HG02571 (cell line): ENCODE measurements around the gene RFC5.

ENCODE experiments used
- ATAC-seq: cut with Tn5 transposase; IDR thresholded peaks from one replicate; pipeline ENCODE4 v1.9.1; 2021; ENCODE audit warnings: mild to moderate bottlenecking, moderate library complexity; ENCODE audit not compliant: unreplicated experiment

RFC5 gene

DNA sequence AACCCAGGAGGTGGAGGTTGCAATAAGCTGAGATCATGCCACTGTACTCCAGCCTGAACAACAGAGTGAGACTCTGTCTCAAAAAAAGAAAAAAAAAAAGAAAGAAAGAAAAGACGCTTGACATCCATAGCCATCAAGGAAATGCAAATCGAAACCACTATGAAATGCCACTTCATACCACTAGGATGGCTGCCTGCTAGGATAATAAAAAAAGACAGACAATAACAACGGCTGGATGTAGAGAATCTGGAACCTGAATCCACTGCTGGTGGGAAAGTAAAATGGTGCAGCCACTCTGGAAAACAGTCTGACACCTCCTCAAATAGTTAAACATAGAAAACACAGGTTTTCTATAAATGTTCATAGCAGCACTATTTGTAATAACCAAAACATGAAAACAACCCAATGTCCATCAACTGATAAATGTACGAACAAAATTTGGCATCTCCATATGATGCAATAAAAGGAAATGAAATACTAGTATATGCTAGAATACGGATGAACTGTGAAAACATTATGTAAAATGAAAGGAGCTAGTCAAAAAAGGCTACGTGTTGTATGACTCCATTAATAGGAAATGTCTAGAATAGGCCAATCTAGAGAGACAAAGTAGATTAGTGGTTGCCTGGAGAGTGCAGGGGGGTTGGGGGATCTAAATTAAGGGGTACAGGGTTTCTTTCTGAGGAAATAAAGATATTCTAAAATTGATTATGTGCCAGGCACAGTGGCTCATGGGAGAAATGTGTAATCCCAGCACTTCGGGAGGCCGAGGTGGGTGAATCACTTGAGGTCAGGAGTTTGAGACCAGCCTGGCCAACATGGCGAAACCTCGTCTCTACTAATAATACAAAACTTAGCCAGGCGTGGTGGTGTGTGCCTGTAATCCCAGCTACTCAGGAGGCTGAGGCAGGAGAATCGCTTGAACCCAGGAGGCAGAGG is 34.7 kb downstream of the RFC5 start:
- ATAC-seq = no peak

DNA sequence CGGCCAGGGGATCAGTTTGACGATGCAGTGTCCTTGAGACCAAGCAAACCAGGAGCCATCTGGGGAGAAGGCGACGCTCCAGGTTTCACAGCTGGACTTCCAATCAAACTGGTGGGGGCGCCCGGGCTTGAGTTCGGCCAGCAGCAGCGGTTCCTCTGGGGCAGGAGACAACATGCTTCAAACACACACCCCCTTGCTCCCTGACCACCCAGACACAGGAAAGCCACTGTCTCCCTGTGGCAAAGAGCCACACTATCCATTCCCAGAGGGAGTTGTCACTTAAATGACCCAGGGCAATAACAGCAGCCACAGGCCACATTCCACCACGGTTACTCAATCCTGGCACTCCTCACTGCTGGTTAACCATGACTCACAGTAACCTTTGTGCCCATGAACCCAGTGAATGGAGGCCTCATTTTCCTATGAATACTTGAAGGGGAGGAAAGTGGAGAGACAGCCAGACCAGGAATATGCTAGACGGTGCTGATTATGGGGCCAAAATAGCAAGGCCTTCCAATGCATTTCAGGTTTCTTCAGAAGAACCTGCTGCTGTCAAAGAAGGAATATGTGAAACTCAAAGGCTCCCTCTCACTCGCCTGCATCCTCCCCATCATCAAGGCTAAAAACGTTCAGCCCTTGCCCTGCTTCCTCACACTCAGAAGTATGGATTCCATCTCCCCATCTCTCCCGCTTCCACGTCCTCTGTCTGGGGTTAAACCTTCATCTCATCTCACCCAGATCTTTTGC is 36.0 kb downstream of the RFC5 start:
- ATAC-seq = no peak

DNA sequence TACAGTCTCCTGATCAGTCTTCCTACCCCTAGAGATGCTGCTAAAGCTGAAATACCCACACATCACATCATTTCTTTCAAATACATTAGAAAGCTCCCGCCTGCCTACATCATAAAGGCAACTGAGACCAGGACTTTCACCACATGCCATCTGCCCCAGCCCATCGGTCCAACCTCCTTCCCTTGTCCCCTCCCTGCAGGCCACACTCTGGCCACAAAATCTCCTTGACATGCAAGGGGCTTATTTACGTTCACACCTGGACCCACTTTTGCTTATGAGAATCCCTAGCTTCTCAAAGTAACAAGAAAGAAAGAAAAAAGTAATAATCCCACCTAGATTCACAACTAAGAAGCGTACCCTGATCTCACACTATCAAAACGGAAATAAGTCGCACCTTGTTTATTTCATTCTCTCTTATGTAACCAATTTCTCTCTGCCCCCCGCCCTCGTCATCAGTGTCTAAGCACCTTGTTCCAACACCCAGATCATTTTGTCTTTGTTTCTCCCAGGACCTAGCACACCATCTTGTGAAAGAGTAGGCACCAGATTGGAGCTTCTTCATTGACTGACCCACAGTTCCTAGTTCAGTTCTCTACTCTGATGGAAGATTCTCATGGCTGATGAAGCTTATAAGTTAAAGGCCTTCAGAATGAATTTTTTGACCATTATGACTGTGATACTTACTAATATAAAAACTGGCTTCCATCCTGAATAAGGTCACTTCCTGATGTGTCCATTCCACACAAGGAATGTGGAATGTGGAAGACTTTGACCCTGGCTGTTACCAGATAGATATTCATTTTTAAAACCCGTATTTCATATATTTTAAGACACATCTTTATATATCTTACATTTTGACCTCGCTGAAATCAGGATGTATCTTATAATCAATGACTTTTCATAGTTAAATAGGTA is 36.8 kb downstream of the RFC5 start:
- no peak for ATAC-seq

DNA sequence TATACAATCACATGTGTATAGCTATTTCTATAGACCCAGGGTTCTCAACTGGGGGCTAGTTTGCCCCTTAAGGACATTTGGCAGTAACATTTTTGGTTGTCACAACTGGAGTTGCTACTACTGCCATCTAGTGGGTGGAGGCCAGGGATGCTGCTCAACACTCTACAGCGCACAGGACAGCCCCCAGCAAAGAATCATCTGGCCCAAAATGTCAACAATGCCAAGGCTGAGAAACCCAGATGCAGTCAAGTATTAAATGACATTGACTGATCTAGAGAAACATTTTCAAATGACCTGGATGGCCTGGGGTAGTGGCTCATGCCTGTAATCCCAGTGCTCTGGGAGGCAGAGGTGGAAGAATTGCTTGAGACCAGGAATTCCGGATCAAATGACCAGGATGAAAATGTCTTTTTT is 38.6 kb downstream of the RFC5 start:
- ATAC-seq = no peak

DNA sequence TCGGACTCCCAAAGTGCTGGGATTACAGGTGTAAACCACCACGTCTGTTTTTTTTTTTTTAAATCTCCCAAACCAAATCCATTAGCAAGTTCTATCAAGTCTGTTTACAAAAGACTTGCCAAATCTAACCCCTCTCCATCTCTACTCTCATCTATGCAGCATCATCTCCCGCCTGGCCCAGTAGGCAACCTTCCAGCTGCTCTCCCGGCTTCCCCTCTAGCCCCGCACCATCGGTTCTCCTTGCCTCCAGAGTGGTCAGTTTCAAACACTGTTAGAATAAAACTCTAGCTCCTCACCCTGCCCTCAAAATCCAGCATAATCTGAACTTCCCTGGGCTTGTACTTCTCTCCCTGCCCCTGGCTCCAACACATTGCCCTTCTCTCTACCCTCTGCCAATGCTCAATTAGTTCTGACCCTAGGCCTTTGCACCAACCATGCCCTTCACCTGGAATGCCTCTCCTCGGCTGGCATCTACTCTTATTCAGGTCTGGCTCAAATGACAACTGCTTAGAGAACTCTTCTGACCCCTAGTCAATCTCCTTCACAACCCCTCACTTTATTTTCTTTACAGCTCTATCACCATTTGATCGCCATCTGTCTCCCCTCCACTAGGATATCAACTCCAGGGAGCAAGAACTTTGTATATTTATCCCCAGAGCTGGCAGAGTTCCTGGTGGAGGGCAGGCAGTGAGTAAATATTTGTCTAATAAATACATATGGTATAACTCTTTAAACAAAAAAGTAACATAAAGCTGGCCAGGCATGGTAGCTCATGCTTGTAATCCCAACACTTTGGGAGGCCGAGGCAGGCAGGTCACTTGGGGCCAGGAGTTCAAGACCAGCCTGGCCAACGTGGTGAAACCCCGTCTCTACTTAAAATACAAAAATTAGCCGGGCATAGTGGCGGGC is 39.6 kb downstream of the RFC5 start:
- no peak for ATAC-seq

DNA sequence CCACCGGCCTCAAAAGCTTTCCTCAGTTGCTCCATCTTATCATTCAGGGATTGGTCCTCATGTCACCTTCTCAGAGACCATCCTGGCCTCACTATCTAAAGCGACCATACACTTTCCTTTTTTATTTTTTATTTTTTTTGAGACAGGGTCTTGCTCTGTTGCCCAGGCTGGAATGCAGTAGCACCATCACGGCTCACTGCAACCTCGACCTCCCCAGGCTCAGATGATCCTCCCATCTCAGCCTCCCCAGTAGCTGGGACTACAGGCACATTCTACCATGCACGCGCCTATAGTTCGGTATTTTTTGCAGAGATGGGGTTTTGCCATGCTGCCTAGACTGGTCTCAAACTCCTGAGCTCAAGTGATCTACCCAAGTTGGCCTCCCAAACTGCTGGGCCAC is 41.7 kb downstream of the RFC5 start:
- ATAC-seq = no peak

DNA sequence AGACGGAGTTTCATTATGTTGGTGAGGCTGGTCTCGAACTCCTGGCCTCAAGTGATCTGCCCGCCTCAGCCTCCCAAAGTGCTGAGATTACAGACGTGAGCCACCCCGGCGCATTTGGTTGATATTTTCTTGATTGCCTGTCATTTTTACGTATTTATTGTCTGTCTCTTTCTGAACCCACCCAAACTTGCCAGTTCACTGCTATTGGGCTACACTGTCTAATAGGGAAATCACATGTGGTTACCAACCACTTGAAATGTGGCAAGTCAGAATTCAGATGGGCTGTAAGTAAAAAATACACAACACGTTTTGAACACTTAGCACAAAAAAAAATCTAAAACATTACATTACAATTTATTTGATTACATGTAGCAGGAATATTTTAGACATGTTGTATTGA is 42.4 kb downstream of the RFC5 start:
- no peak for ATAC-seq

DNA sequence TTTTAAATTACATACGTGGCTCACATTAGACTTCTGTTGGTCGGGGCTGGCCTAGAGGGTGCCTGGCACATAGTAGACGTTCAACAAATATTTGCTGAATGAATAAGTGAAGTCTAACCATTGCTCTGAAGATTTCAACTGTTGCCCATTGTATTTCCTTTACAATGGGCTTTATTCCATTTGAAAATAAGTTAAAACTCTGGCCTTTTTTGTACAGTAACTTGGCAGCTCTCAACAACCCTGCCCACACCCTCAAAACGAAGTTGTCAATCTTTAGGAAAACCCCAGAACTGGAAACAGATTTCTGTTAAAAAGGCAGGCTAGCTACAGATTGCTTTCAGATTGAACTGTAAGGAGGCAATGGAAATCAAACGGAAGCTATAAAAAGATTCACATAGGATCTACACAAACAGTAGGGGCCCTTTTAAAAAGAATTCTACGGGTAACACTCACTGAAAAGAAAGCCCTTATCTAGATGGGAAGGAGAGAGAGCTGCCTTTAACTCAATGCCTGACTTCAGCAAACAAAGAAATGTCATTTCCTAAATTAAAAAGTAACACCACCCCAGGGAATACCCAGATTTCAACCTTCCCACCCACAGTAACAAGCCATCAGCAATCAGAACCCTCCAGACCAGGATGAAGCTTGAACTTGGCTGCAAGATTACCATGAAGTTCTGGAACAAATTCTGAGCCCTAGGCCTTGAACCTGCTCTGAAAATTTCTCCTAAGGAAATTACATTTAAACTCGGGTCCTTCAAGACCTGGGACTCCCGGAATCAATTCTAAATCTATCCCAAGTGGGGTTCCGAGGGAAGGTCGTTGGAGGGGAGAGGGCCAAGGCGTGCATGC is 43.1 kb downstream of the RFC5 start:
- ATAC-seq = no peak

DNA sequence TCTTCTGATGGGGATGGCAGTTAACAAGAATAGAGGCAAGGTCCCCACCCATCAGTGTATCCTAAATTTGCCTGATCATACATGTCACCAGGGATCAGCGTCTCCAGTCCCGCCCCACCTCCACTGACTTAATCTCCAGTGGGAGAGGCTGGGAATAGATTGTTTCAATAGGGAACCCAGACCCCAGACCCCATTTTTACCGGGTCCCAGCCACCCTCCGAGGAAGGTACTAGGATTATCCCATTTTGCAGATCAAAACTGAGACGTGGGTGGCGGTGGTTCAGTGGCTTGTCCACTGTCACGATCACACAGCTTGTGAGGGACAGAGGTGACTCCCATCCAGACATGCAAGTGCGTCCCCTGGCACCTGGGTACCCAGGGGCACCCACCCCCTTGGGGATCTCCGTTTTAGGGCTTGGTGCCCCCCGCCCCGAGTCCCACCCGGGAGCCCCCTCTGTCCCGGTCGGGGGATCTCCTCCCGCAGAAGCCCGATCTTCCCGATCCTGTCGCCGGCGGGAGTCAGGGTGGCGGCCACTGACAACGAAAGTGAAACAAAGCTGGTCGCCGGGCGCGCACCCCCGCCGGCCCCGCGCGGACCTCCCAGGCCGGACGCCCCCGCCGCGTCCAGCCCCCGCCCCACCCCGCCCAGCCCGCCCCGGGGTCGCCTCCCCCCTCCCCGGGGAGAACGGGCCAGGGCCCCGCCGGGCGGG is 44.0 kb downstream of the RFC5 start:
- ATAC-seq = peak; percentile 39

DNA sequence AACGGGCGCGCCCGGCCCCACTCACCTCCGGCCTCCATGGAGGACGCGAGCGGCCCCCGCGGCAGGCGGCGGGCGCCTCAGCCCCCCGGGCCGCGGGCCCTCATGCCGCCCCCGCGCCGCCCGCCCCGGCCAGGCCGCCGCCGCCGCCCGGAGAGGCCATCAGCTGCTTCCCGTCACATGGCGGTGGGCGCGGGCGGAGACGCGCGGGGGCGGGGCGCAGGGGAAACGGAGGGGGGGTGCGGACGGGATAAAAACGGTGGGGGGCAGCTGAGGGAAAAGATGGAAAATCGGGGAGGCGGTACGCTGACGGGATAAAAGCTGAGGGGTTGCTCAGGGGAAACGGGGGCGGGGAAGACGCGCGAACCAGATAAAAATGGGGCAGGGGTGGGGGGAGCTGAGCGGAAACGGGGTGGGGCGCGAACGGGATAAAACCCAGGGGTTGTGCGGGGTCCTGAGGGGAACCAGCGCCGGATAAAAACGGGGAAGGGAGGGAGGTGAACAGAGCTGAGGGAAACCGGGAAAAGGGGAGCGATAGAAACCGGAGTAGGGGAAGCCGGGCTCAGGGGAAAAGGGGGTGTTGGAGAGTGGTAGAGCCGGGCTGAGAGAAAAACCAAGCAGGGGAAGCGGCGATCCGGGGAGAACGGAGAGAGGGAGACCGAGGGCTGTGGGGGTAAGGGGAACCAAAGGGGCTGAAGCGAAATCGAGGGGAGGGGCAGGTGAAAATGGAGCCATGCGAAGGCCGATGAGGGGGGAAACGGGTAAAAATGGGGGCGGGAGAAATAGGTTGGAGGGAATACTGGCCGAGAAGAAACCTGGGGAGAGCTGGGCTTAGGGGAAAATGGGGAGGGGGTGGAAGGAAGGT is 44.7 kb downstream of the RFC5 start, which contains the start of gene WSB2:
Gene WSB2 (minus strand): TSS at position 169 of the 862 bp plus-strand sequence. CDS start 131 bp downstream, at position 38.
- ATAC-seq = peak; percentile 37

DNA sequence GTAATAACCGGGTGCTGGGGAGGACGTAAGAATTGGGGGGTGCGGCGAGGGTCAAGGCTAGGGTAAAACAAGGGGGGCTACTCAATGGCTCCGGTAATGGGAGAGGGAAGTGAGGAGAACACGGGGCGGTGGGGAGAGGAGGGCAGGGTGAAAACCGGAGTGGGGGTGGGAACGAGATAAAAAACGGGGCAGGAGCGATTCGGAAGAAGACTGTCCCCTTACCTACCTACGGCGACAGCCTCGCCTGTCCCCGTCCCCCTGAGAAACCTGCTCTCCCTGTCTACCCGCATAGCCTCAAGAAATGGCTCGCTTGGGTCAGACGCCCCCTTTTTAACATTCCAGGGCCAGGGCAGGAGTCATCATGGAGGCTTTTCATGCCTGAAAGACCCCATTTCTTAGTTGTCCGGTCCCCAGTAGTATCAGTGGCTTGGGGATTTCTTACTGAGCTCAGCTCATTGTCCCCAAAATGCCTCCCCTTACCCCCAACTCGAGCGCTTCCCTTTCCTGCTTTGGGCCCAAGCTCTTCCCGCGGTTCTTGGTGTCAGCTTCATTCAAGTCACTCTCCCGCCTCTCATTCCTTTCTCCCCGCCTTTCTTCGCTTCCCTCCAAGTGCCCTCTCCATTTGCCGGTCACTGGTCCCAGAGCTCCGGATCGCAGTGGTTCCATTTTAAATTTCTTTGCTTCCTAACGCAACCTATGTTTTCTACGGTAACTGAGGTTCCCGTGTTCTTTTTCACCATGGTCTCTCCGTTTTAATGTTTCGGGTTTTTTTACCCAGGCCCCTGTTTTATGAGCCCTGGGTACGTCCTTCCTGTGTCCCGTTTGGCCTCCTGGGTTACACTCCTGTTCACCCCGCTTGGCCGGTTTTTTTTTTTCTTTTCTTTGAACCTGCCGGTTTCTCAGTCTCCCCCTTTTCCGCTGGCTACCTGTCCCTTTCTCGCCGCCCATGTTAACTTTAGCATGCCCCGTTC is 45.7 kb downstream of the RFC5 start:
- no peak for ATAC-seq

DNA sequence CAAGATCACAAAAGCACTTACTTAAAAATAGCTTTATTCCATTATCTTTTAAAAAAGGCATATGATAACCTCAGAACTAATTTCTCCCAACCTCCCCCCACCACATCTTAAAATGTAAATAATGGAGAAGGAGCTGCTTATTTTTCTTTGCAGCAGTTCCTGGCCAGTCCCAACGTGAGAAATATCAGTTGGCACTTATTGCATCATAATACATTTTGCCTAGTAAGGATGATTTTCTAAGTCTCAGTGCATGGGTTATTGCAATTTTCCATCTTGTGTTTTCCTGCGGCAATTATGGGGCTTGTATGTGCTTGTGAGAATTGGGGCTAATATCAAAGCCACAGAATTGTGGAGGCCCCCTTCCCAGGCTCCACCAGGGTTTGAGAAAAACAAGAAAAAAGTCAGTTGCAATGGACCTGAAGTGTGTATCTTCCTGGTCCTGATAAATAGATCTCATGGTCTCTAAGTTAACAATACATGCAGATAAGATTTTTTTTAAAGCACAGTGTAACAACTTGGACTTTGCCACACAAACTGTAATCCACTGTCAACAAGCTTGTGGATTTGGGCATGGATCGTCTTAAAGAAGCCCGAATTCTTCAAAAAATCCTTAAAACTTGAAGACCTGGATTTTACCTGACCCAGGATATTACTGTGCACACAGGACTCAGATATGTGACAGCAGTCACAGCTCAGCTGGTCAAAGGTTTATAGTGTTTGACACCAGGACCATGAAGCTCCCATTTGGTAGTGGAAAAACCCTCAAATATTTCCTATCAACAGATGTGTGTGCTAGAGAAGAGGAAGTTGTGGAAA is 47.3 kb downstream of the RFC5 start:
- ATAC-seq = no peak

DNA sequence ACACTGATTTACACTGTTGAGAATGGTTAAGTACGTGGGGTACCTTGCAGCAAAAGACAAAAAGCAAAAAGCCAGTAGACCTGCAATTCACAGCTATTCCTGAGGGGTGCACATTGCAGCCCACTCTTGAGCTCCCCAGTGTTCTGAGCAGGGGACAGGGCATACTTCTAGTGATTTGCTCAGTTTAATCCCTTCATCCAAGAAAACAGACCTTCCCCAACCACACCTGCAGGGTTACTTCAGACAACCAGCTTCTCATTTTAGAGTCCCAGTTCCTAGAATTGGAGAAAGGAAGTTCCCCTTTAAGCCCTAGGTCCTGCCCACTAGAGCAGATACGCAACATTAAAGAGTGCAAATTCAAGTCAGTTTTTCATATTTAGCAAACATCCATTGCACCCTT is 48.1 kb downstream of the RFC5 start:
- ATAC-seq = no peak

DNA sequence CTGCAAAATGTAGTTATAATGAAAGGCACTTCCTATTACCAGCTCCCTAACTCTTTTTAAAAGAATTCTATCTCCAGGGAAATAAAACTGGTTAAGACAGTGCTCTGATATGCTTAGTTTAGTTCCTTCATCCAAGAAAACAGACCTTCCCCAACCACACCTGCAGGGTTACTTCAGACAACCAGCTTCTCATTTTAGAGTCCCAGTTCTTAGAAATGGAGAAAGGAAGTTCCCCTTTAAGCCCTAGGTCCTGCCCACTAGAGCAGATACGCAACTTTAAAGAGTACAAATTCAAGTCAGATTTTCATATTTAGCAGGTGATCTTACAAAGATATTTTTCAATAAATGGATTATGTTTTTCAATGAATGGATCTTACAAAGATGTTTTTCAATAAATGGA is 48.9 kb downstream of the RFC5 start:
- ATAC-seq = no peak

DNA sequence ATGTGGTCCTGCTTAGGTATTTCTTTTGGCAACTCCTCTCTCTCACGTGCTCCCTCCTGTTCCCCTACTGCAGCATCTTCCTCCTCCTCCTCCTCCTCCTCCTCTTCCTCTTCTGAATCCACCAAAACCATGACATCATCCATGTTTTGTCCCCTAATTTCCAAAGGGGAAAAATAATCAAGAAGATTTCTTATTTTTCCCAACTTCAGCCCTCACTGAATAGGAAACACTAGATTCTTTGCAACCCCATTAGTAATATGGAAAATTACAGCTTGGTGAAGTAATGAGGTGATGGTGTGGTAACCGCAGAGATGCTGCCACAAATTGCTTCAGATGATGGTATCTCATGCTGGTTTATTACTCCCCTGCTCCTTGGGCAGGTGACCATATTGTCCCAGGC is 51.9 kb downstream of the RFC5 start:
- ATAC-seq = no peak
